Breast epithelium (tissue), 4 donors: Measurements from ENCODE around the gene WWTR1. TPM values are rescaled to one million over a fixed set of nuclear protein-coding genes. Genes with fewer than 3 reads are reported as not detected.

ENCODE experiments used
- DNase-seq, 2 donors: peaks; one replicate each; pipeline ENCODE4 v3.0.0-alpha.2; 2019; ENCODE audit warnings: low spot score in 2 of 2
- H3K27ac ChIP-seq, 2 donors: fragments of 200-600 bp; sonication (generic) in 1 of 2; one replicate each; pipeline ENCODE4 v1.5.1; 2016 to 2019; ENCODE audit warnings: mild to moderate bottlenecking in 1 of 2
- H3K27me3 ChIP-seq, 2 donors: fragments of 200-600 bp; sonication (generic) in 1 of 2; one replicate each; pipeline versions ENCODE4 v1.5.1 to v1.6.0; 2017 to 2019; ENCODE audit warnings: control low read depth in 1 of 2, mild to moderate bottlenecking in 1 of 2
- H3K36me3 ChIP-seq: fragments of 200-600 bp; one replicate; pipeline ENCODE4 v1.5.1; 2019
- H3K4me1 ChIP-seq, 2 donors: fragments of 200-600 bp; sonication (generic); one replicate each; pipeline ENCODE4 v1.5.1; 2016 to 2019; ENCODE audit warnings: control low read depth in 1 of 2
- H3K4me3 ChIP-seq, 3 donors: fragments of 200-600 bp; sonication (generic); 1 replicate in 2 of 3; 2 replicates in 1 of 3; pipeline ENCODE4 v1.5.1; 2016 to 2019; ENCODE audit warnings: mild to moderate bottlenecking in 3 of 3, moderate library complexity in 2 of 3
- H3K9me3 ChIP-seq, 2 donors: fragments of 200-600 bp; sonication (generic) in 1 of 2; one replicate each; pipeline ENCODE4 v1.5.1; 2016 to 2019; ENCODE audit warnings: control low read depth in 1 of 2
- POLR2A ChIP-seq: fragments of 450-650 bp; IDR thresholded peaks from one replicate; pipeline ENCODE4 v1.6.1; 2016; ENCODE audit warnings: antibody characterized with exemption, mild to moderate bottlenecking, moderate library complexity
- POLR2AphosphoS5 ChIP-seq, 3 donors: sonication (generic); formaldehyde crosslinking; IDR thresholded peaks; one replicate each; pipeline ENCODE4 v1.6.1; 2017; ENCODE audit warnings: antibody characterized with exemption in 3 of 3
- intact Hi-C: fragments of 100-400 bp; cut with DNase I; formaldehyde crosslinking; loops from one replicate; pipeline ENCODE4 v1.15.1; 2023; ENCODE audit warnings: low total_unique reads
- total RNA-seq, 3 donors: library from RNA; depleted of rRNA; stranded (reverse); fragments of >200 nt; gene quantifications; one replicate each; pipeline ENCODE4 v1.1.0, GENCODE V29; 2016
- TF ChIP-seq, protein P1 (sequence below), 3 donors: fragments of 450-650 bp; IDR thresholded peaks; one replicate each; pipeline ENCODE4 v1.5.1; 2016 to 2017; ENCODE audit warnings: antibody characterized with exemption in 3 of 3, mild to moderate bottlenecking in 3 of 3, moderate library complexity in 3 of 3

WWTR1 gene
- total RNA-seq, 3 donors from 2014 or later: 53.6 to 98.2 (median 91.4) TPM

DNA sequence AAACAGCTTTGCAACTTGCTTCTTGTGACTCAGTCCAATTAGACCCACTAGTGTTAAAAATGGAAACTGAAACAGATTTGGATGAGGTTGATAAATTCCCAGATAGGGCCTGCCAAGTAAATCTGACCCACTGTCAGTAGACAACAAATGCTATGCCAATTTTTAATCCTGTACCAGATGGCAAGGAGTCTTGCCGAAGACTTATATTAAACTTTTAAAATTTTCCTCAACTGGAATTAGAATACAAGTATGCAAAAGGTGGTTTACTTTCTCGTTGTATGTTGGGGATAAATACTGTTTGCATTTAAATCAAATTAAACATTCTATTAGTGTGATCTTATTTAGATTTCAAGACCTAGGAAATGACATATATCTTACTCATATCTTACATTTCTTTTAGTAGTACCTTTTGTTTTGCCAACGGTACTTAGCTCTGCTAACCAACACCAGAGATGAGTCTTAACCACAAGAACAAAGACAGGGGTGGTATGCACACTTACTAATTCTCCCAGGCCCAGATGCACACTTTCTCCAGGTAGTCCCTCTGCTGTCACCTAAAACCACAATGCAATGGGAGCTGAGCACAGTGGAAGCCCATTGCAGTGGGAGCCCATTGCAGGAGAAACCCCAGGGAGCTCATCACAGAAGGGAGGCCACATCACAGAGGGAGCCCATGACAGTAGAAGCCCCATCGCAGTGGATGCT lies 77.8 kb downstream of the WWTR1 start:
- no peak for TF ChIP-seq POLR2AphosphoS5 (IDR thresholded peaks at IDR 0.05)
- no peak for TF ChIP-seq POLR2A
- TF ChIP-seq, protein P1, sequence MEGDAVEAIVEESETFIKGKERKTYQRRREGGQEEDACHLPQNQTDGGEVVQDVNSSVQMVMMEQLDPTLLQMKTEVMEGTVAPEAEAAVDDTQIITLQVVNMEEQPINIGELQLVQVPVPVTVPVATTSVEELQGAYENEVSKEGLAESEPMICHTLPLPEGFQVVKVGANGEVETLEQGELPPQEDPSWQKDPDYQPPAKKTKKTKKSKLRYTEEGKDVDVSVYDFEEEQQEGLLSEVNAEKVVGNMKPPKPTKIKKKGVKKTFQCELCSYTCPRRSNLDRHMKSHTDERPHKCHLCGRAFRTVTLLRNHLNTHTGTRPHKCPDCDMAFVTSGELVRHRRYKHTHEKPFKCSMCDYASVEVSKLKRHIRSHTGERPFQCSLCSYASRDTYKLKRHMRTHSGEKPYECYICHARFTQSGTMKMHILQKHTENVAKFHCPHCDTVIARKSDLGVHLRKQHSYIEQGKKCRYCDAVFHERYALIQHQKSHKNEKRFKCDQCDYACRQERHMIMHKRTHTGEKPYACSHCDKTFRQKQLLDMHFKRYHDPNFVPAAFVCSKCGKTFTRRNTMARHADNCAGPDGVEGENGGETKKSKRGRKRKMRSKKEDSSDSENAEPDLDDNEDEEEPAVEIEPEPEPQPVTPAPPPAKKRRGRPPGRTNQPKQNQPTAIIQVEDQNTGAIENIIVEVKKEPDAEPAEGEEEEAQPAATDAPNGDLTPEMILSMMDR (IDR thresholded peaks at IDR 0.05): no peak
- Histone ChIP-seq H3K27ac (peak overlapping the region; percentile 59 to 79), H3K9me3 (no peaks in the 10 kb centered on the region), H3K4me3 (no peak overlapping the region), H3K4me1 (peaks cover 4 to 42% of the 10 kb centered on the region in 2 donors), H3K36me3 (no peaks in the 10 kb centered on the region), H3K27me3 (no peaks in the 10 kb centered on the region)
- DNase-seq: no peak
- intact Hi-C loops: no loop called here

DNA sequence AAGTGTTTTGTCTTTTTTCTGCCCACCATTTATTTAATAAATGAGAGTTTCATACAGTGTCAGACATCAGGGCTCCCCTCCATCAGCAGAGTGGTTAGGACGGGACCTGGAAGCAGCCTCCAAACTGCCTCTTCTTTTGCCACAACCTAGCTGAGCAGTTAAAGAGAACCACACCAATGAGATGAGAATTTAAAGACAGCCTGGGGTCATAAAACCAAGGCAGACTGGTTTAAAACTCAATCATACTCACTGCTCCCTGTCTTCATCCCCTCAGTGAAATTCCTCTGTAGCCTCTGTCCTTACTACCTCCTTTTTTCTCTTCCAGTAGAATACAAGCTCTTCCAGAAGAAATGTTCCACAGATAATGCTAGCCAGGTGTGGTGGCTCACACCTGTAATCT lies 78.7 kb downstream of the WWTR1 start:
- TF ChIP-seq POLR2A (no peak), POLR2AphosphoS5 (IDR thresholded peaks at IDR 0.05) (no peak)
- TF ChIP-seq, protein P1 (IDR thresholded peaks at IDR 0.05): no peak
- Histone ChIP-seq H3K27me3 (no peaks in the 10 kb centered on the region), H3K4me3 (no peak overlapping the region), H3K27ac (peak overlapping the region; percentile 74 to 79), H3K9me3 (no peaks in the 10 kb centered on the region), H3K36me3 (no peaks in the 10 kb centered on the region), H3K4me1 (peaks cover 4 to 49% of the 10 kb centered on the region in 2 donors)
- DNase-seq: no peak
- intact Hi-C loops: no loop called here

DNA sequence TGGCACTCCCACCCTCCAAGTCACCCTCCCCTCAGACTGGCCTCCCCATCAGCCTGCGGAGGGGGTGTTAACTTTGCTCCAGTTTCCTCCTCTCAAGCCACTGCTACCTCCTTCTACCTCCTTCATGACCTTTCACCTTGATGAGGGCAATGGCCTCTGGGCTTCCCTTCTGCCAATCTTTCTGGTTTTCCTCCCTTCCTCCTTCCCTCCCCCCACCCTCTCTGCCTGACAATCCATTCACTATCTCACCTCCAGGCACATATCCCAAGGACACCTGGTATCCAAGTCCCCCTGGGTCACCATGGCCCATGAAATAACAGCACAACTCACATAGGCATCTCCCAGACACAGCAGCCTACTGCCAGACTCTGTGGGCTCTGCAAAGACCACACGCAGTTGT lies 80.0 kb downstream of the WWTR1 start:
- no peak overlapping the region for H3K4me3 ChIP-seq
- no peaks in the 10 kb centered on the region for H3K36me3 ChIP-seq
- no peak for TF ChIP-seq POLR2A
- TF ChIP-seq, protein P1 (IDR thresholded peaks at IDR 0.05): no peak
- no peak for TF ChIP-seq POLR2AphosphoS5 (IDR thresholded peaks at IDR 0.05)
- H3K27ac ChIP-seq: peak overlapping the region; percentile 66 to 69
- intact Hi-C loops: no loop called here
- no peak for DNase-seq
- no peaks in the 10 kb centered on the region for H3K9me3 ChIP-seq
- peaks cover 8 to 41% of the 10 kb centered on the region in 2 donors for H3K4me1 ChIP-seq
- no peaks in the 10 kb centered on the region for H3K27me3 ChIP-seq

DNA sequence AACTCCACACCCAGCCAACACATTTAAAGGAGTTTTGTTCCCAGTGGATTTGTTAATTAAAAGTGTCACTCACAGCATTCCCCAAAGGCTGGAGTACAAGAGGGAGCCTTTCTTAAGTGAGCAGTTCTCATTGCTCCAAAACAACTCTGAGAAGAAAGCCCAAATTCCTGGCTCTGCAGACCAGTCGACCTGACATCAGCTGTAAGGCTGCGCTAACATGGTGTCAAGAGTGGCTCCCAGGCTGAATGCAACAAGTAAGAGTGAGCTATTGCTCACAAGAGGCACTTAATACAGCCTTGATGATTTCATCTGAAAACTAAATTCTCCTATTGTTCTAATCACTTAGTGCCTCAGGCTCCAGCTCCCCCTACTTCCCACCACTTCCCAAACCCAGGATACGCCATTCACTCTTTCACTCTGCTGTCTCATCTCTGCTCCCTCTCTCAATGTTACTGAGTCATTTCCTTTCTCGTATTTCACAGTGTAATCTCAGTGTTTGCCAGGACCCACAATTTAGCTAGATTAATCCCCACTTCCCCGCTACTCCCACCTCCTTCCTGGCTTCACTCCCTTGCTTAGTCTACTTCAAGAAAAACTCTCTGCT lies 81.8 kb downstream of the WWTR1 start:
- H3K36me3 ChIP-seq: no peaks in the 10 kb centered on the region
- intact Hi-C loops: no loop called here
- H3K27ac ChIP-seq: peak overlapping the region; percentile 83 to 95
- H3K27me3 ChIP-seq: no peaks in the 10 kb centered on the region
- H3K4me3 ChIP-seq: peak overlapping the region in 1 of 3 donors; percentile 44
- H3K9me3 ChIP-seq: no peaks in the 10 kb centered on the region
- TF ChIP-seq, protein P1 (IDR thresholded peaks at IDR 0.05): no peak
- TF ChIP-seq POLR2A: no peak
- TF ChIP-seq POLR2AphosphoS5 (IDR thresholded peaks at IDR 0.05): no peak
- H3K4me1 ChIP-seq: peaks cover 8 to 29% of the 10 kb centered on the region in 2 donors
- no peak for DNase-seq
